ENCODE data around the gene GNGT2.

GRCh38 chr17:49183341-49183740 lies 27.0 kb downstream of the GNGT2 start:
- TF ChIP-seq CTCF (IDR thresholded peaks at IDR 0.05) (no peak), ZFX (IDR thresholded peaks at IDR 0.05; ENCODE audit: borderline replicate concordance) (no peak)

All from 22Rv1 (cell line).